HS-5 (cell line): ENCODE measurements around the gene KIR2DL3.

Experiments used
- DNase-seq: peaks from one replicate; pipeline ENCODE4 v3.0.0-alpha.2; 2012; ENCODE audit warnings: low read depth

Gene KIR2DL3

DNA sequence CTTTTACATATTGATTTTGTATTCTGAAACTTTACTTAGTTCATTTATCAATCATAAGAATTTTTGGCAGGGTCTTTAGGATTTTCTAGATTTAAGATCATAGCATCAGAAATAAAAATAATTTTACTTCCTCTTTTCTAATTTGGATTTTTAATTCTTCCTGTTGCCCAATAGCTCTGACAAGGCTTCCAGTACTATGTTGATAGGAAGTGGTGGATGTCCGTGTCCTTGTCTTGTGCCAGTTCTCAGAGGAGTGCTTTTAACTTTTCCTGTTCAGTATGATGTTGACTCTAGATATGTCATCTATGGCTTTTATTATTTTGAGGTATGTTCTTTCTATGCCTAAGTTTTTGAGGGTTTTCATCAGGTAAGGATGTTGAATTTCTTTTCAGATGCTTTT is 57.4 kb downstream of the KIR2DL3 start:
- no peak for DNase-seq
